Kidney tubule cell (primary cell): ENCODE data around the gene HSPB7.
"Not testable (repeated sequence)": the region's sequence is repeated elsewhere in the genome, so short reads cannot be mapped to it uniquely, and the experiment has no call there.

Experiments used
- DNase-seq: peaks from one replicate; pipeline ENCODE4 v3.0.0-alpha.2; 2018; ENCODE audit warnings: low spot score

The HSPB7 gene

GRCh38 chr1:16017461-16018303 lies at the start of gene HSPB7:
Gene HSPB7, minus strand, starts transcription at chr1:16018043. Its CDS starts 80 bp downstream, at chr1:16017963.
- peak; percentile 32 for DNase-seq

GRCh38 chr1:16067127-16067768 lies 49.4 kb upstream of the HSPB7 start:
- peak; percentile 87 for DNase-seq

- no peak for DNase-seq
These were observed 48.4 kb upstream of the HSPB7 start for GRCh38 chr1:16066245-16066644.

GRCh38 chr1:16065269-16065576 lies 47.4 kb upstream of the HSPB7 start:
- no peak for DNase-seq

- DNase-seq, result no peak
These were observed 46.9 kb upstream of the HSPB7 start for GRCh38 chr1:16064536-16065268.

- DNase-seq, result no peak
These were observed 46.1 kb upstream of the HSPB7 start for GRCh38 chr1:16063921-16064320.

GRCh38 chr1:16063226-16063829 lies 45.5 kb upstream of the HSPB7 start:
- no peak for DNase-seq

GRCh38 chr1:16062687-16063075 lies 44.8 kb upstream of the HSPB7 start:
- not testable (repeated sequence) for DNase-seq

GRCh38 chr1:16061989-16062686 lies 44.3 kb upstream of the HSPB7 start:
- not testable (repeated sequence) for DNase-seq

- DNase-seq, result no peak
These were observed 43.4 kb upstream of the HSPB7 start for GRCh38 chr1:16061266-16061665.

GRCh38 chr1:16058394-16059120 lies 40.7 kb upstream of the HSPB7 start:
- not testable (repeated sequence) for DNase-seq

GRCh38 chr1:16057314-16057915 lies 39.6 kb upstream of the HSPB7 start:
- DNase-seq, result not testable (repeated sequence)

- DNase-seq, result not testable (repeated sequence)
These were observed 38.7 kb upstream of the HSPB7 start for GRCh38 chr1:16056521-16056912.

- peak; percentile 85 for DNase-seq
These were observed 38.0 kb upstream of the HSPB7 start for GRCh38 chr1:16055613-16056520.

GRCh38 chr1:16054598-16055540 lies 37.0 kb upstream of the HSPB7 start:
- no peak for DNase-seq

GRCh38 chr1:16053781-16054502 lies 36.1 kb upstream of the HSPB7 start:
- no peak for DNase-seq

GRCh38 chr1:16051949-16052348 lies 34.1 kb upstream of the HSPB7 start:
- DNase-seq, result not testable (repeated sequence)

GRCh38 chr1:16051039-16051438 lies 33.2 kb upstream of the HSPB7 start:
- no peak for DNase-seq
